Mesenchymal stem cell (in vitro differentiated cells and primary cell): ENCODE measurements around the gene DGCR6L.
"Not testable (repeated sequence)": the region's sequence is repeated elsewhere in the genome, so short reads cannot be mapped to it uniquely, and the experiment has no call there.

Experiments
- DNase-seq: peaks from one replicate; pipeline ENCODE4 v3.0.0-alpha.2; 2013
- H2AFZ ChIP-seq: one replicate; pipeline ENCODE4 v1.6.1; 2013; ENCODE audit warnings: low read depth, mild to moderate bottlenecking, control low read depth, inconsistent platforms, low read length, moderate library complexity
- H2AK5ac ChIP-seq: 2 replicates; pipeline ENCODE4 v1.6.1; 2013; ENCODE audit warnings: low read length, moderate library complexity, mild to moderate bottlenecking, inconsistent platforms; ENCODE audit not compliant: severe bottlenecking
- H2BK120ac ChIP-seq: one replicate; pipeline ENCODE4 v1.6.1; 2013; ENCODE audit warnings: low read depth, mild to moderate bottlenecking, inconsistent platforms, low read length, moderate library complexity
- H2BK12ac ChIP-seq, 2 experiments: one replicate each; pipeline ENCODE4 v1.6.1; 2013; ENCODE audit warnings: inconsistent platforms in 2 of 2, low read length in 2 of 2, mild to moderate bottlenecking in 2 of 2, moderate library complexity in 2 of 2, control low read depth in 1 of 2
- H2BK15ac ChIP-seq: one replicate; pipeline ENCODE4 v1.6.1; 2013; ENCODE audit warnings: mild to moderate bottlenecking, low read depth, inconsistent platforms; ENCODE audit not compliant: poor library complexity, severe bottlenecking
- H2BK5ac ChIP-seq: 2 replicates; pipeline ENCODE4 v1.6.1; 2013; ENCODE audit warnings: low read depth, mild to moderate bottlenecking, low read length, control low read depth, inconsistent platforms; ENCODE audit not compliant: poor library complexity, severe bottlenecking
- H3K14ac ChIP-seq, 2 experiments: one replicate each; pipeline ENCODE4 v1.6.1; 2013; ENCODE audit warnings: inconsistent platforms in 2 of 2, low read length in 2 of 2, control low read depth in 1 of 2, mild to moderate bottlenecking in 1 of 2, moderate library complexity in 1 of 2
- H3K18ac ChIP-seq, 2 experiments: one replicate each; pipeline ENCODE4 v1.6.1; 2013; ENCODE audit warnings: inconsistent platforms in 2 of 2, low read length in 2 of 2, control low read depth in 1 of 2, low read depth in 1 of 2, mild to moderate bottlenecking in 1 of 2
- H3K23ac ChIP-seq, 2 experiments: one replicate each; pipeline ENCODE4 v1.6.1; 2013; ENCODE audit warnings: inconsistent platforms in 2 of 2, low read length in 2 of 2, mild to moderate bottlenecking in 2 of 2, moderate library complexity in 2 of 2, control low read depth in 1 of 2
- H3K27ac ChIP-seq: 2 replicates; pipeline ENCODE4 v1.5.1; 2013; ENCODE audit warnings: mild to moderate bottlenecking, moderate library complexity, low read length, control low read depth, inconsistent platforms; ENCODE audit not compliant: poor library complexity, severe bottlenecking
- H3K27me3 ChIP-seq, 2 experiments: 2 replicates each; pipeline versions ENCODE4 v1.6.1 to v1.7.0; 2013; ENCODE audit warnings: low read length in 2 of 2, mild to moderate bottlenecking in 2 of 2, moderate library complexity in 2 of 2, control low read depth in 1 of 2, inconsistent platforms in 1 of 2; ENCODE audit not compliant: control insufficient read depth in 1 of 2, insufficient read depth in 1 of 2
- H3K36me3 ChIP-seq, 2 experiments: 2 replicates each; pipeline versions ENCODE4 v1.6.1 to v1.7.0; 2013; ENCODE audit warnings: low read length in 2 of 2, control low read depth in 1 of 2, inconsistent platforms in 1 of 2, low read depth in 1 of 2, mild to moderate bottlenecking in 1 of 2; ENCODE audit not compliant: insufficient read depth in 2 of 2, control insufficient read depth in 1 of 2
- H3K4ac ChIP-seq, 2 experiments: one replicate each; pipeline ENCODE4 v1.6.1; 2013; ENCODE audit warnings: inconsistent platforms in 2 of 2, low read length in 2 of 2, mild to moderate bottlenecking in 2 of 2, moderate library complexity in 2 of 2, control low read depth in 1 of 2, low read depth in 1 of 2
- H3K4me1 ChIP-seq: 2 replicates; pipeline ENCODE4 v1.6.1; 2013; ENCODE audit warnings: low read depth, low read length, control low read depth; ENCODE audit not compliant: control insufficient read depth, insufficient read depth
- H3K4me2 ChIP-seq: 2 replicates; pipeline ENCODE4 v1.6.1; 2013; ENCODE audit warnings: low read length, mild to moderate bottlenecking, inconsistent platforms; ENCODE audit not compliant: poor library complexity, severe bottlenecking
- H3K4me3 ChIP-seq, 2 experiments: 2 replicates each; pipeline versions ENCODE4 v1.5.1 to v1.7.0; 2013; ENCODE audit warnings: low read length in 2 of 2, mild to moderate bottlenecking in 2 of 2, control low read depth in 1 of 2, low read depth in 1 of 2; ENCODE audit not compliant: insufficient read depth in 1 of 2
- H3K79me1 ChIP-seq: replicated peaks from 2 replicates; pipeline ENCODE4 v1.6.1; 2013; ENCODE audit warnings: mild to moderate bottlenecking, control low read depth, low read length, inconsistent platforms; ENCODE audit not compliant: poor library complexity, severe bottlenecking
- H3K9ac ChIP-seq: 2 replicates; pipeline ENCODE4 v1.7.0; 2013; ENCODE audit warnings: mild to moderate bottlenecking, low read length, moderate library complexity
- H3K9me3 ChIP-seq: 2 replicates; pipeline ENCODE4 v1.7.0; 2013; ENCODE audit warnings: mild to moderate bottlenecking, low read length; ENCODE audit not compliant: control insufficient read depth
- H4K8ac ChIP-seq: one replicate; pipeline ENCODE4 v1.6.1; 2013; ENCODE audit warnings: inconsistent platforms, mild to moderate bottlenecking, low read length, moderate library complexity
- H4K91ac ChIP-seq: one replicate; pipeline ENCODE4 v1.6.1; 2013; ENCODE audit warnings: mild to moderate bottlenecking, low read length, inconsistent platforms
- WGBS: methylation state at CpG from one replicate; pipeline ENCODE4 v1.1.7; 2013; ENCODE audit warnings: mixed read lengths; 5-methylcytosine and 5-hydroxymethylcytosine counted together

The DGCR6L gene

GRCh38 chr22:20303229-20303534 is 16.7 kb downstream of the DGCR6L start:
- not testable (repeated sequence) for DNase-seq, H2BK5ac ChIP-seq, H2BK15ac ChIP-seq, H2BK12ac ChIP-seq, H3K36me3 ChIP-seq, H3K23ac ChIP-seq, H3K27ac ChIP-seq, H3K9me3 ChIP-seq, H3K4me2 ChIP-seq, H3K4me3 ChIP-seq, H4K91ac ChIP-seq, H2AFZ ChIP-seq, H3K18ac ChIP-seq, H2AK5ac ChIP-seq, H3K79me1 ChIP-seq, H3K9ac ChIP-seq, H3K14ac ChIP-seq, H2BK120ac ChIP-seq, H4K8ac ChIP-seq, H3K4ac ChIP-seq
- peaks cover 24 to 52% of the 10 kb centered on the region in 2 experiments for H3K27me3 ChIP-seq
- WGBS, result 72% methylated on average over 3 of the region's 7 CpGs
- H3K4me1 ChIP-seq, result peaks cover 18% of the 10 kb centered on the region

DNA sequence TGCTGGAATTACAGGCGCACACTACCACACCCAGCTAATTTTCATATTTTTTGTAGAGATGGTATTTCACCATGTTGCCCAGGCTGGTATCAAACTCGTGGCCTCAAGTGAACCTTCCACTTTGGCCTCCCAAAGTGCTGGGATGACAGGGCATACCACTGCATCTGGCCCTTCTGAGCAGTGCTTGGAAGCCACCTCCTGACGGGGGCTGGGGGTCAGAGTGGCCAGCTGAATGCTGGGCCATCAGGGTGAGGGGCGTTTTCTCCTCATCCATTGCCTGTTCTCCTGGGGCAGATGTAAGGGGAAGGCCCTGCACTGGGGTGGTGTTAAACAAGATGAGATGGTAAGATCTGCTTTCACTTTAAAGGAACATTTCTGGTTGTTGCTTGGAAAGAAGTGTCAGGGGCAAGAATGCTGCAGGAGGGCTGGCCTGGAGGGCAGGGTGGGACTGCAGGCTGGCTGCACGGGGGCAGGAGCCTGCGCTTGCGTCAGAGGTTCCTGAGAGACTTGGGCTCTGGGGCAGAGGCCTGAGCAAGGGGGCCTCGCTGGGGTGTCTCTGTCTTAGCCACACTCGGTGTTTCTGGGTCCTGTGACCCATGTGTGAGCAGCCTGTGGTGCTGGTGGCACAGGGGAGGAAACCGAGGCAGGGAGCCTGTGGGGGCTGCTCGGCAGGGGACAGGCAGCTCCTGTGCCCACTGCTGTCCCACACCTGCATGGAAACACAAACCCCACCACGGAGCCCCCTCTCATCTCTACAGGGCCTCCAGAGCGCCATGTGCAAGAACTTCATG is 17.2 kb downstream of the DGCR6L start:
- no peak overlapping the region for H3K18ac ChIP-seq
- 80% methylated on average over 9 of the region's 13 CpGs for WGBS
- H3K36me3 ChIP-seq, result no peaks in the 10 kb centered on the region
- H2AK5ac ChIP-seq, result no peak overlapping the region
- DNase-seq, result no peak
- H3K9ac ChIP-seq, result no peak overlapping the region
- H3K23ac ChIP-seq, result no peak overlapping the region
- no peak overlapping the region for H2BK12ac ChIP-seq
- H3K79me1 ChIP-seq, result no peaks in the 10 kb centered on the region
- H3K4me1 ChIP-seq, result peaks cover 18% of the 10 kb centered on the region
- H3K4me3 ChIP-seq, result no peak overlapping the region
- peaks cover 29 to 57% of the 10 kb centered on the region in 2 experiments for H3K27me3 ChIP-seq
- peak overlapping the region; percentile 7 for H2BK15ac ChIP-seq
- H4K91ac ChIP-seq, result peak overlapping the region; percentile 25
- H2AFZ ChIP-seq, result no peak overlapping the region
- no peaks in the 10 kb centered on the region for H3K9me3 ChIP-seq
- H3K4ac ChIP-seq, result no peak overlapping the region
- H2BK5ac ChIP-seq, result no peak overlapping the region
- H3K4me2 ChIP-seq, result no peak overlapping the region
- H4K8ac ChIP-seq, result no peak overlapping the region
- no peak overlapping the region for H2BK120ac ChIP-seq
- no peak overlapping the region for H3K27ac ChIP-seq
- H3K14ac ChIP-seq, result no peak overlapping the region

GRCh38 chr22:20299746-20300136 is 20.1 kb downstream of the DGCR6L start:
- H3K18ac ChIP-seq, result no peak overlapping the region
- H2AK5ac ChIP-seq, result no peak overlapping the region
- no peaks in the 10 kb centered on the region for H3K9me3 ChIP-seq
- no peak overlapping the region for H4K8ac ChIP-seq
- no peak overlapping the region for H3K23ac ChIP-seq
- DNase-seq, result peak; percentile 10
- H2AFZ ChIP-seq, result no peak overlapping the region
- H2BK120ac ChIP-seq, result no peak overlapping the region
- H2BK5ac ChIP-seq, result no peak overlapping the region
- no peaks in the 10 kb centered on the region for H3K36me3 ChIP-seq
- no peak overlapping the region for H2BK12ac ChIP-seq
- no peak overlapping the region for H2BK15ac ChIP-seq
- H3K27ac ChIP-seq, result no peak overlapping the region
- H3K4ac ChIP-seq, result no peak overlapping the region
- peak overlapping the region; percentile 98 for H3K4me2 ChIP-seq
- H3K79me1 ChIP-seq, result no peaks in the 10 kb centered on the region
- H3K4me1 ChIP-seq, result peaks cover 15% of the 10 kb centered on the region
- H3K14ac ChIP-seq, result no peak overlapping the region
- H4K91ac ChIP-seq, result no peak overlapping the region
- no peak overlapping the region for H3K9ac ChIP-seq
- H3K27me3 ChIP-seq, result peaks cover 47 to 70% of the 10 kb centered on the region in 2 experiments
- H3K4me3 ChIP-seq, result peak overlapping the region; percentile 59 to 68
- WGBS, result 1% methylated on average over 52 of the region's 52 CpGs

GRCh38 chr22:20298803-20299745 is 20.8 kb downstream of the DGCR6L start:
- no peaks in the 10 kb centered on the region for H3K9me3 ChIP-seq
- WGBS, result 1% methylated on average over 76 of the region's 90 CpGs

More at GRCh38 chr22:20298803-20299745, 20.8 kb downstream of the DGCR6L start:
- H2BK5ac ChIP-seq, result no peak overlapping the region
- H3K9ac ChIP-seq, result no peak overlapping the region
- peak overlapping the region in 1 of 2 experiments; percentile 70 for H3K23ac ChIP-seq
- H3K79me1 ChIP-seq, result no peaks in the 10 kb centered on the region
- H2AK5ac ChIP-seq, result no peak overlapping the region
- no peak overlapping the region for H3K4ac ChIP-seq
- no peak overlapping the region for H3K14ac ChIP-seq
- no peak overlapping the region for H2BK120ac ChIP-seq
- DNase-seq, result peak; percentile 71
- no peak overlapping the region for H3K27ac ChIP-seq
- no peaks in the 10 kb centered on the region for H3K36me3 ChIP-seq
- peak overlapping the region; percentile 60 for H2BK15ac ChIP-seq
- H2AFZ ChIP-seq, result peak overlapping the region; percentile 95
- H3K18ac ChIP-seq, result peak overlapping the region in 1 of 2 experiments; percentile 63
- H3K4me1 ChIP-seq, result peaks cover 15% of the 10 kb centered on the region
- no peak overlapping the region for H4K8ac ChIP-seq
- no peak overlapping the region for H2BK12ac ChIP-seq
- H3K4me2 ChIP-seq, result peak overlapping the region; percentile 98
- peaks cover 48 to 69% of the 10 kb centered on the region in 2 experiments for H3K27me3 ChIP-seq
- no peak overlapping the region for H4K91ac ChIP-seq
- H3K4me3 ChIP-seq, result peak overlapping the region; percentile 59 to 68
